ENCODE data around the gene ARHGAP26.

DNA sequence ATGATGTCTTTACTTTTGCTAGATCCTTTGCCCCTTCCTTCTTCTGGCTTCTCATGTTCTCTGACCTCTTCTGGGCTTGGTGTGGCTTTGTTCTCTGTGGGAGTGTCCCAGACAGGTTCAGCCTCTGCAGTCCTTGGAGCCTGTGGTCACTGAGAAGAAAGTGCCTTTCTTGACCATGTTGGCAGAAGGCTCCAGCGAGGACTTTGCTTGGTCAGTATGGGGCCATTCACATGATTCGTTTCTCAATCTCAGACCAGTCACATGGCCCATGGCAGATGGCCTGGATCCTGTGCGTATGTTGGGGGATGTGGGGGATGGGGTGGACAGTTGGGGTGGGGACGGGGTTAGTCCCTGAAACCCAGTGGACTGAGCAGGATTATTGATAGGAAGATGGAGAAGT is 274.1 kb downstream of the ARHGAP26 start:
- TF ChIP-seq, protein P1, sequence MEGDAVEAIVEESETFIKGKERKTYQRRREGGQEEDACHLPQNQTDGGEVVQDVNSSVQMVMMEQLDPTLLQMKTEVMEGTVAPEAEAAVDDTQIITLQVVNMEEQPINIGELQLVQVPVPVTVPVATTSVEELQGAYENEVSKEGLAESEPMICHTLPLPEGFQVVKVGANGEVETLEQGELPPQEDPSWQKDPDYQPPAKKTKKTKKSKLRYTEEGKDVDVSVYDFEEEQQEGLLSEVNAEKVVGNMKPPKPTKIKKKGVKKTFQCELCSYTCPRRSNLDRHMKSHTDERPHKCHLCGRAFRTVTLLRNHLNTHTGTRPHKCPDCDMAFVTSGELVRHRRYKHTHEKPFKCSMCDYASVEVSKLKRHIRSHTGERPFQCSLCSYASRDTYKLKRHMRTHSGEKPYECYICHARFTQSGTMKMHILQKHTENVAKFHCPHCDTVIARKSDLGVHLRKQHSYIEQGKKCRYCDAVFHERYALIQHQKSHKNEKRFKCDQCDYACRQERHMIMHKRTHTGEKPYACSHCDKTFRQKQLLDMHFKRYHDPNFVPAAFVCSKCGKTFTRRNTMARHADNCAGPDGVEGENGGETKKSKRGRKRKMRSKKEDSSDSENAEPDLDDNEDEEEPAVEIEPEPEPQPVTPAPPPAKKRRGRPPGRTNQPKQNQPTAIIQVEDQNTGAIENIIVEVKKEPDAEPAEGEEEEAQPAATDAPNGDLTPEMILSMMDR (IDR thresholded peaks at IDR 0.05), result no peak
- TF ChIP-seq EP300 (IDR thresholded peaks at IDR 0.05) (no peak), POLR2A (IDR thresholded peaks at IDR 0.05) (no peak)
